KBM-7 (cell line): ENCODE results near the gene UBR3.
A peak's percentile ranks its signal among the peaks of the same experiment; 100 is the strongest.
"Not testable (repeated sequence)": the region's sequence is repeated elsewhere in the genome, so short reads cannot be mapped to it uniquely, and the experiment has no call there.

Experiments used
- DNase-seq: peaks from one replicate; pipeline ENCODE4 v3.0.0-alpha.2; 2015
- in situ Hi-C: fragments of 300-500 bp; cut with MboI; formaldehyde crosslinking; loops from 2 replicates; pipeline ENCODE4 v1.14.3; 2020; ENCODE audit warnings: low sequenced_read_pairs, low pct_unique_long_range_greater_than_20kb, mixed read lengths

The UBR3 gene

GRCh38 chr2:169822036-169822435, 5.2 kb upstream of the UBR3 start:
- in situ Hi-C loops = no loop called here
- DNase-seq = no peak

DNA sequence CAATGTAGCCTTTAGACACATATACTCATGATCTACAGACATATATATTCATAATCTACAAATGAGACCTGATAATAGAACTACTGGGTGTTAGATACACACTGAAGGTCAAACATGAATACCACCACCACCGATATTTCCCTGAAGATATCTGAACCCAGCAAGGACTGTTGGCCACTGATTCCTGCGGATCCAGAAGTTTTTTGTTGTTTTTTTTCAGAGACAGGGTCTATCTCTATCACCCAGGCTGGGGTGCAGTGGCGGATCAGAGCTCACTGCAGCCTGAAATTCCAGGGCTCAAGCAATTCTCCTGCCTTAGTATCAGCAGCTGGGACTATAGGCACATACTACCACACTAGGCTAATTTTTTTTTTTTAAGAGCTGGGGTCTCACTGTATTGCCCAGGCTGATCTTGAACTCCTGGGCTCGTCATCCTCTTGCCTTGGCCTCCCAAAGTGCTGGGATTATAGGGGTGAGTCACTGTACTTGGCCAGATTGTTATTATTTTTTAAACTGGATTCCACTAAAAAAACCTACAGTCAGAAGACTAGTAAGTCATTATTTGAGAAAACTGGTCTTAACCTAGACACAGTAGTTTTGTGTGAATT, 4.4 kb upstream of the UBR3 start:
- DNase-seq = no peak
- in situ Hi-C loops = no loop called here

- DNase-seq = no peak
- in situ Hi-C loops = no loop called here
Measured at GRCh38 chr2:169823996-169824372, 3.3 kb upstream of the UBR3 start.

GRCh38 chr2:169824373-169825333, 2.6 kb upstream of the UBR3 start, which contains the start of gene METTL5:
TSS of gene METTL5 (minus strand) at chr2:169824905. CDS start at chr2:169824597, 308 bp downstream.
- in situ Hi-C loops = no loop called here
- peak; percentile 89 for DNase-seq

GRCh38 chr2:169828141-169828811, 1.0 kb downstream of the UBR3 start:
- in situ Hi-C loops = no loop called here
- DNase-seq = peak; percentile 69

DNA sequence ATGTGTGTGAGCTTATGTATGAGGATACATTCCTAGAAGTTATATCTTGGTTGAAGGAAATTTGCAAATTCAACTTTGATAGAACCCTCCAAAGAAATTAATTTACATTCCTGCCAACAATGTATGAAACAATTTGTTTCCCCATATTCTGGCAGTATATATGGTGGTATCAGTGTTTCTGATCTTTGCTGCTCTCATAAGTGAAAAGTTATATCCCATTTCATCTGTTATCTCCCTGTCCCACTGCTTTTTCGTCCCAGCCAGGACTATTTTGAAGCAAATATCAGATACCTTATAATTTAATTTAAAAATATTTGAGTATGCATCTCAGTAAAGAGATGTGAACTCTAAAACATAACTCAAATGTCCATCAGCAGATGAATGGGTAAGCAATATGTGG, 7.1 kb downstream of the UBR3 start:
- no peak for DNase-seq
- in situ Hi-C loops = no loop called here

GRCh38 chr2:169838743-169839489, 11.7 kb downstream of the UBR3 start:
- in situ Hi-C loops = no loop called here
- DNase-seq = no peak

- DNase-seq = no peak
- in situ Hi-C loops = no loop called here
Measured at GRCh38 chr2:169839954-169840746, 12.9 kb downstream of the UBR3 start.

GRCh38 chr2:169840747-169841142, 13.5 kb downstream of the UBR3 start:
- in situ Hi-C loops = no loop called here

GRCh38 chr2:169841625-169842024, 14.4 kb downstream of the UBR3 start:
- DNase-seq, in situ Hi-C loops: not testable (repeated sequence)

More at GRCh38 chr2:169840747-169841142, 13.5 kb downstream of the UBR3 start:
- DNase-seq = no peak

GRCh38 chr2:169845016-169845415, 17.8 kb downstream of the UBR3 start:
- in situ Hi-C loops = no loop called here
- DNase-seq = no peak

DNA sequence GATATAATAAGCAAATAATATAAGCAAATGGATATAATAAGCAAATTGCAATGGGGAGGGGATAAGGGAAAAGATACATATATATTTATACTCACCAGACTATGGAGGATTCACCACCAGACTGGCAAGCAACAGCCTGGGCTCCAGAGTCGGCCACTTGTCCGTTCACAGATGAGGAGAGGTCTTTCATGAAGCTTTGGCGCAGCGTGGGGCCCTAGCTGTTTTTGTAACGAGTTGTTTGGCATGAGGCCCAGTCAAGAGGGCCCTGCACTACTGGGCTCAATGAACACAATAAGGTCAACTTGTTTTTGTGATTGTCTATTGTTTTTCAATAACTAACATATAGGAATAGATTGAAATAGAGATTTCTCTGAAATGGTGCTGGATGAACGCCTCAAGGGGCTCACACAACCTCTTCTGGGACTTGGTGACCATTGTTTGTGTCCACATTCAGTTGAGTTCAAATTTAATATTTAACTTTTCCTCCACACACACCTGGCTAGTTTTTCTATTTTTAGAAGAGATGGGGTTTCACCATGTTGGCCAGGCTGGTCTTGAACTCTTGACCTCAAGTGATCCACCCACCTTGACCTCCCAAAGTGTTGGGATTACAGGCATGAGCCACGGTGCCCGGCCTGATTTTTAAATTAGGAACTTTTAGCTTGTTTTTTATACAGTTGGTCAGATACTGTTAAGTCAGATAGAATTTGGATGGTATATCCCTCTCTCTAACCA, 21.9 kb downstream of the UBR3 start:
- in situ Hi-C loops, DNase-seq: not testable (repeated sequence)

GRCh38 chr2:169849710-169850109, 22.5 kb downstream of the UBR3 start:
- peak; percentile 47 for DNase-seq
- in situ Hi-C loops = no loop called here

- in situ Hi-C loops = no loop called here
- DNase-seq = peak; percentile 41
Measured at GRCh38 chr2:169853041-169853668, 25.9 kb downstream of the UBR3 start.

GRCh38 chr2:169855281-169856258, 28.3 kb downstream of the UBR3 start:
- in situ Hi-C loops, DNase-seq: not testable (repeated sequence)

DNA sequence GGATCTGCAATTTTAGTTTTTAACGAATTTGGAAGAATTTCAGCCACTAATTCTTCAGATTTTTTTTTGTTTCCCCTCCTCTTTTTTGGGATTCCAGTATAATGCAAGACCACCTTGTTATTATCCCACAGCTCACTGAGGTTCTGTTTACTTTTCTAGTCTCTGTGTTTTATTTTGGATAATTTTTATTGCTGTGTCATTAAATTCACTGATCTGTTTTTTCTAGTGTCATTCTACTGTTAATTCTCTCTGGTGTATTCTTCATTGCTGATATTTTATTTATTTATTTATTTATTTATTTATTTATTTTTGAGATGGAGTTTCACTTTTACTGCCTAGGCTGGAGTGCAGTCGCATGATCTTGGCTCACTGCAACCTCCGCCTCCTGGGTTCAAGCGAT, 32.2 kb downstream of the UBR3 start:
- in situ Hi-C loops = no loop called here
- no peak for DNase-seq
